ENCODE measurements around the gene HYLS1. TPM values are rescaled to one million over a fixed set of nuclear protein-coding genes. Genes with fewer than 3 reads are reported as not detected.

HYLS1 gene
- total RNA-seq, 1 experiment from 2014 or later, result 2.5 TPM

DNA sequence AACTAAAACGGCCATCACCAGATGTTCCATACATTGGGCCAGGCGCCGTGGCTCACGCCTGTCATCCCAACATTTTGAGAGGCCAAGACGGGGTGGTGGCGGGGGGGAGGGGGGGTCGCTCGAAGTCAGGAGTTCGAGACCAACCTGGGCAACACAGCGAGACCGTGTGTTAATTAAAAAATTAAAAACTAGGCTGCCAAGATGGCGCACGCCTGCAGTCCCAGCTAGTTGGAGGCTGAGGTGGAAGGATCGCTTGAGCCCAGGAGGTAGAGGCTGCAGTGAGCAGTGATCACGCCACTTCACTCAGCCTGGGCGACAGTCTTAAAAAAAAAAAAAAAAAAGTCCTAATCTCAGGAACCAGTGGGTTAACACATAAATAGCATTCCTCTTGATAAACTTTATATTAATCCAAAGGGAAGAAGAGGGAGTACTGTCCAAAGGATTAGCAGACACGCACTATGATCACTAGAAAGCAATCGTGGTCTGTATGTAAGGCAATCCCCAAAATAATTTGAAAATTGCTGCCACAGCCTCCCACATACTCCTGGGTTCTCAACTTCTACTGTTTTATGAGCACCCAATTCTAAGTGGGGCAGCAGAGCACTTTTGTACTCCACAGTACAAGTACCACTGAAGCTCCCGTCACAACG lies 14.9 kb downstream of the HYLS1 start:
- peaks cover 5% of the 10 kb centered on the region; the same call in 1 of the 2 replicates for H3K4me1 ChIP-seq
- H3K36me3 Mint-ChIP-seq (ENCODE audit: insufficient read depth, unreplicated experiment), result peaks cover 17% of the 10 kb centered on the region
- no peaks in the 10 kb centered on the region for H3K27me3 ChIP-seq (replicated peaks; ENCODE audit: control insufficient read depth, insufficient read depth, low read length)
- H3K9me3 ChIP-seq, result 0 out of 2 replicates have a peak, but pooled peaks cover 2% of the 10 kb centered on the region
- H3K27ac Mint-ChIP-seq (ENCODE audit: unreplicated experiment), result peak overlapping the region; percentile 94
- TSS peak; percentile 76 for BruUV-seq (replicated peaks)
- H3K36me3 ChIP-seq (ENCODE audit: control insufficient read depth, insufficient read depth, low read length), result no peaks in the 10 kb centered on the region
- DNase-seq, result no peak
- ChIA-PET POLR2A (interaction anchor here (0.9 to 1.3 kb wide), 3 partner anchors 15 to 310 kb away, joined by 5 to 8 read pairs (median 6); partner anchors contain the start of genes FAM118B, HYLS1 and RPUSD4), CTCF (interaction anchor here (0.5 to 1.1 kb wide), 4 partner anchors 10 to 1591 kb away, joined by 3 to 6 read pairs (median 4); partner anchors contain the start of gene HYLS1)
- peaks cover 15% of the 10 kb centered on the region for H3K4me1 Mint-ChIP-seq (ENCODE audit: low read depth, unreplicated experiment)
- H3K9me3 Mint-ChIP-seq (ENCODE audit: unreplicated experiment), result peaks cover 7% of the 10 kb centered on the region
- TF ChIP-seq, protein P1, sequence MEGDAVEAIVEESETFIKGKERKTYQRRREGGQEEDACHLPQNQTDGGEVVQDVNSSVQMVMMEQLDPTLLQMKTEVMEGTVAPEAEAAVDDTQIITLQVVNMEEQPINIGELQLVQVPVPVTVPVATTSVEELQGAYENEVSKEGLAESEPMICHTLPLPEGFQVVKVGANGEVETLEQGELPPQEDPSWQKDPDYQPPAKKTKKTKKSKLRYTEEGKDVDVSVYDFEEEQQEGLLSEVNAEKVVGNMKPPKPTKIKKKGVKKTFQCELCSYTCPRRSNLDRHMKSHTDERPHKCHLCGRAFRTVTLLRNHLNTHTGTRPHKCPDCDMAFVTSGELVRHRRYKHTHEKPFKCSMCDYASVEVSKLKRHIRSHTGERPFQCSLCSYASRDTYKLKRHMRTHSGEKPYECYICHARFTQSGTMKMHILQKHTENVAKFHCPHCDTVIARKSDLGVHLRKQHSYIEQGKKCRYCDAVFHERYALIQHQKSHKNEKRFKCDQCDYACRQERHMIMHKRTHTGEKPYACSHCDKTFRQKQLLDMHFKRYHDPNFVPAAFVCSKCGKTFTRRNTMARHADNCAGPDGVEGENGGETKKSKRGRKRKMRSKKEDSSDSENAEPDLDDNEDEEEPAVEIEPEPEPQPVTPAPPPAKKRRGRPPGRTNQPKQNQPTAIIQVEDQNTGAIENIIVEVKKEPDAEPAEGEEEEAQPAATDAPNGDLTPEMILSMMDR (IDR thresholded peaks at IDR 0.05; ENCODE audit: insufficient read depth in 1 of 2, low read depth in 1 of 2, low read length in 1 of 2, severe bottlenecking in 1 of 2, unreplicated experiment in 1 of 2), result no peak
- H3K27me3 Mint-ChIP-seq (ENCODE audit: insufficient read depth, unreplicated experiment), result peaks cover 5% of the 10 kb centered on the region
- peak overlapping the region; percentile 56 for H3K4me3 ChIP-seq (ENCODE audit: low read depth, low read length)
- H3K4me3 Mint-ChIP-seq (ENCODE audit: unreplicated experiment), result peak overlapping the region; percentile 99
- intact Hi-C loops (cut with micrococcal nuclease; ENCODE audit: unreplicated experiment), result no loop called here

DNA sequence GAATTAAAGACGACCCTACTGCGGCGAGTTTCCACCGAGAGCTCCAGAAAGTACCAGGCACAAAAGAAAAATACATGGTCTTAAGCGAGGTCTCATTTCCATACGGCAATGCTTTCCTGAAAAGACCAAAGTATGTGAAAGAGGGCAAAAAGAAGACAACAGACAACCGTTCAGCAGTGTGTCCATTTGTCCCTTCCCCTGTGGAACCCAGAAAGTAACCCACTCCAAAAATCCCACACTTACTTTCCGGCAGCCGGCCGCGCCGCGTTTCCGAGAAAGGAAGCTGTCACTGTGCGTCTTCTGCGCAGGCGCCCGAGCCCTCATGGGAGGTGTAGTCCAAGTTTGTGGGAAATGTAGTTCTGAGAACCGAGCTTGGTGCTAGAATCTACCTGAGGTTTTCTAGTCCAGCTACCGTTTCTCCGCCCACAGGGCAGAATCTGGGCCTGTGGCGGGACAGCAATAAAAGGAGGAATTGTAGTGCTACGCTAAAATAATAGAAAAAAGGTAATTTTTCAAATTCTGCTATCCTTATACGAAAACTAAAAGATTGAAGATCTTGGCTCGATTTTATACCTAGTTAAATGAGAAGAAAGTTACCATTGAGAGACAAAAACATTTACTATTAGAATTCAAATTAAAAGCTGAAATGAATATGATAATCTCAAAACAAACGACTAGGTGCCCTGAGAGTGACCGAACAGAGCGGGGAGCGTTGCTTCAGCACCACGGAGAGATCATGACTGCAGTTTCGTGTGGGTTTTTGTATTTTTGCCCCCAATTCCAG lies 15.7 kb downstream of the HYLS1 start, which contains the start of gene PUS3:
TSS of gene PUS3 (minus strand) at position 280 of the 784 bp plus-strand sequence. CDS start 6,922 bp downstream, outside the sequence.
- Mint-ChIP-seq H3K27ac (ENCODE audit: unreplicated experiment) (peak within 1 kb of the TSS; percentile 94), H3K27me3 (ENCODE audit: insufficient read depth, unreplicated experiment) (peaks cover 5% of the 10 kb centered on the region), H3K4me3 (ENCODE audit: unreplicated experiment) (peak within 1 kb of the TSS; percentile 99), H3K4me1 (ENCODE audit: low read depth, unreplicated experiment) (peaks cover 15% of the 10 kb centered on the region), H3K36me3 (ENCODE audit: insufficient read depth, unreplicated experiment) (peaks cover 17% of the 10 kb centered on the region), H3K9me3 (ENCODE audit: unreplicated experiment) (peaks cover 7% of the 10 kb centered on the region)
- Histone ChIP-seq H3K9me3 (0 out of 2 replicates have a peak, but pooled peaks cover 2% of the 10 kb centered on the region), H3K27me3 (replicated peaks; ENCODE audit: control insufficient read depth, insufficient read depth, low read length) (no peaks in the 10 kb centered on the region), H3K4me1 (peaks cover 5% of the 10 kb centered on the region; the same call in 1 of the 2 replicates), H3K36me3 (ENCODE audit: control insufficient read depth, insufficient read depth, low read length) (no peaks in the 10 kb centered on the region), H3K4me3 (ENCODE audit: low read depth, low read length) (peak within 1 kb of the TSS; percentile 56)
- TF ChIP-seq, protein P1 (IDR thresholded peaks at IDR 0.05; ENCODE audit: insufficient read depth in 1 of 2, low read depth in 1 of 2, low read length in 1 of 2, severe bottlenecking in 1 of 2, unreplicated experiment in 1 of 2), result no peak
- DNase-seq, result peak; percentile 91 to 93
- ChIA-PET CTCF (interaction anchor here (0.5 to 1.1 kb wide), 5 partner anchors 10 to 1591 kb away, joined by 3 to 6 read pairs (median 4); partner anchors contain the start of gene HYLS1), POLR2A (interaction anchor here (0.6 to 1.3 kb wide), 7 partner anchors 15 to 581 kb away, joined by 3 to 8 read pairs (median 5); partner anchors contain the start of genes DCPS, FAM118B, HYLS1 and RPUSD4)
- BruUV-seq (replicated peaks), result no TSS peak
- intact Hi-C loops (cut with micrococcal nuclease; ENCODE audit: unreplicated experiment), result no loop called here
